Brain pericyte (primary cell): ENCODE measurements around the gene PIP4K2C.

Source experiments
- DNase-seq: peaks from one replicate; pipeline ENCODE4 v3.0.0-alpha.2; 2012; ENCODE audit warnings: low read depth, low spot score

PIP4K2C gene

GRCh38 chr12:57590864-57591781 is at the start of gene PIP4K2C:
Gene PIP4K2C (plus strand): TSS chr12:57591192. CDS start chr12:57591290, 98 bp downstream.
- no peak for DNase-seq

- no peak for DNase-seq
Observed at GRCh38 chr12:57541717-57542116, 49.3 kb upstream of the PIP4K2C start.

DNA sequence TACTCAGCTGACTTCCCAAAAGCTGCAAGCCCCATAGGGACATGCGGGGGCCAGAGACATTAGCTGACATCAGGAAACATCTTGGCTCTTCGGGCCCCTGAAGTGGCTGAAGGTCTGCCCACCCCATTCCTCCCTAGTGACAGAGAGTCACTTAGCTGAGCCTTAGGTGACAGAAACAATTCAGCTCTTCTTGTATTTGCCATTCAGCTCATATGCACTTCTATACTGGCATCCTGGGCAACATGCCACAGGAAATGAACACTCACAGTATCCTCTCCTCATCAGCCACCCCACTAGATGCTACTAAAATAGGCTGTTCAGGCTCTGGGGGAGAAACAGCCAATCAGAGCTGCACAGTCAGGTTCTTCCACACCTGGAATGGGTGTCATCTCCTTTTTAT is 47.4 kb upstream of the PIP4K2C start:
- DNase-seq = no peak

- no peak for DNase-seq
Observed at GRCh38 chr12:57545809-57546437, 45.1 kb upstream of the PIP4K2C start.

DNA sequence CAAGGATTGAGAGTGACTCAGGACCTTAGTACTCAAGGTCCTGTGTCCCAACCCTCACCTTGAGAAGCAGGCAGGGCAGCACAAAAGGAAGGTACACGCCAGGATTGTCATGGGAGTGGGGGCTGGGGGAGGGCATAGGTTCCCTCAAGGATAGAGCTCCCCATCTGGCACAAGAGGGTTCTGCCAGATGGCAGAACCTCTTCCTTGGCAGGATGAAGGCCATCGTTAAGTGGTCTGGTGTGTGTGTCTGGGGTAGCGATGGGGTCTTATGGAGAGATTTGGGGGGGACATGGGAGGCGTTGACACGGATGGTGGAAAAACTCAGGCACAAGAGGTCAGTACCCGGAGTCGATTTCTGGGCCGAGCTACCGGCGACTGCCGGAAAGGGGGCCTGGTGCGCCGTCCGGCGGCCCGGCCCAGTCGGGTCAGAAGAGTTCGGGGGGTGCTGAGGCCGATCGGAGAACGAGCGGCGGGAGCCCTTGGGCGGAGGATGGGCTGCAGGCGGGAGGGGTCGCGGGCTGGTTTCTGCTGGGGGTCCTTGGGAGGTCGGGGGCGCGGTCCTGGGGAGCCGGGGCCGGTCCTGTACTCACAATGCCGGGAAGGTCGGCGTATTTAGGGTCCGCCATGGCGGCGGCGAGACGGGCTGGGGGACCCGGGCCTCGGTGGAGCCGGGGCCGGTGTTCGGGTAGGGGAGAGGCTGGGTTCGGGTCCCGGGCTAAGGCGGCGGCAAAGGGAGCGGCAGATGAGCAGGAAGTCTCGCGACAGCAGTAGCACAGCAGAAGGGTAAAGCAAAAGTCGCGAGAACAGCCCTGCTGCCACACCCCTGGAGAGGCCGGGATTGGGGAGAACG is 44.3 kb upstream of the PIP4K2C start, which contains the start of gene DCTN2:
TSS of gene DCTN2 (minus strand) at position 755 of the 850 bp plus-strand sequence. CDS start at position 626, 129 bp downstream.
- peak; percentile 83 for DNase-seq

DNA sequence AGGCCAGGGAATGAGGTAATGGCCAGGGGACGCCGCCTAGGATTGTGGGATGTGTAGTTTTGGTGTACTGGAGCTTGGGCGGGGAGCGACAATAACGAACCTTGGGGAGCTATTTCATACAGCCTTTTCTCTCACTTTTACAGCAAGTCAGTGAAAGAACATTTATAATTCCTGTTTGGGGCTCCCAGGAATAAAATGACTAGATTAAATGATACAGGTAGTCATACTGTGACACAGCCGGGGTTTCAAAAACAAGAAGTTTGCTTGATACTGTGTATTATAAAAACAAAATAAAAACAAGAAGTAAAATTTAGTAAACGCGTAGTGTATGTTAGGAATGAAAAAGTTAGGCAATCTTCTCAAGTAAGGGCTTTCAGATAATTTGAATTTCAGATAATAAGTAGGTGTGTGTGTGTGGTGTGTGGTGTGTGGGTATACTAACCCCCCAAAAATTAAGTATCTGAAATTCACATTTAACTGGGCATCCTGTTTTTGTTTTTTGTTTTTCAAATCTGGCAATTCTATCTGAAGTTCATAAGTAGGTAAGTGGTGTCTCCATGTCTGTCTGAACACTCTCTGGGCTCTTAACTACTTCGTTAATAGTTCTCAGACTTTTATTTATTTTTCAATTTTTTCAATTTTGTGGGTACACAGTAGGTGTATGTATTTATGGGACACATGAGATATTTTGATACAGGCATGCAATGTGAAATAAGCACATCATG is 43.5 kb upstream of the PIP4K2C start:
- DNase-seq = no peak

DNA sequence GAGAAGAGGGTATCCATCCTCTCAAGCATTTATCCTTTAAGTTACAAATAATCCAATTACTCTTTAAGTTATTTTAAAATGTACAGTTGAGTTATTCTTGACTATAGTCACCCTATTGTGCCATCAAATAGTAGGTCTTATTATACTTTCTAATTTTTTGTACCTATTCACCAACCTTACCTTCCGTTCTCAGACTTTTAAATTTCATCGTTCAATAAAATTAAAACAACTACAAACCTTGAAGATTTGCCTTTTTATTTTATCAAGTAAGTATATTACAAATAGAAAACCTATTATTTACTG is 43.0 kb upstream of the PIP4K2C start:
- no peak for DNase-seq

GRCh38 chr12:57548488-57548887 is 42.5 kb upstream of the PIP4K2C start:
- DNase-seq = no peak

- DNase-seq = no peak
Observed at GRCh38 chr12:57549203-57549908, 41.6 kb upstream of the PIP4K2C start.

DNA sequence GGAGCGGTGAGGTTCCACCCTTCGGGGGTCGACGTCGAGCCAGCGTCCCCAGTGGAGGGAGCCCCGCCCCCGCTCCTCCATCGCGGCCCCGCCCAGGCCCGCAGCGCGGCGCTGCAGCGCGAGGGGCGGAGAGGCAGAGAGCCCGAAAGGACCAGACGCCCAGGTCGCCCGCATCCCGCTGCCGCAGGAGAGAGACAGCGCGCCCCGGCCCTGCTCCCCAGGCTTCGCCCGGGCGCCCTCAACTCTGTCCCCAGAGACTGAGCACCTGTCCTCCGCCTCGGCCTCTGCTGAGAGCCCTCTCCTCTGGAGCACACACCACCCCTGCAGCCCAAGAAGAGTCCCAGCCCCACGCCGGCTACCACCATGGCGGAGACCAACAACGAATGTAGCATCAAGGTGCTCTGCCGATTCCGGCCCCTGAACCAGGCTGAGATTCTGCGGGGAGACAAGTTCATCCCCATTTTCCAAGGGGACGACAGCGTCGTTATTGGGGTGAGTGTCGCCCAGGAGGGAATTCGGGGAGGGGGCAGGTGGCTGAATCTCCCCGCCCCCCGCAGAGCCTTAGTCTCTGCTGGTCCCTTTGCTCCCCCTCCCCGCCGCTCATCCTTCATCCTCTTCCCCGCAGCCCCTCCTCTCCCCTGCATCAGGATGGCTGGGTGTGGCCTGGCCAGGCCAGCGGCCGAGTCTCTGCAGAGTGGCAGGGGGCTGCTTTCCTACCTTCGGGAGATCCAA is 40.9 kb upstream of the PIP4K2C start, which contains the start of gene KIF5A:
TSS of gene KIF5A (plus strand) at position 136 of the 732 bp plus-strand sequence. CDS start at position 364, 228 bp downstream.
- DNase-seq = no peak

- no peak for DNase-seq
Observed at GRCh38 chr12:57550641-57551549, 40.1 kb upstream of the PIP4K2C start.

DNA sequence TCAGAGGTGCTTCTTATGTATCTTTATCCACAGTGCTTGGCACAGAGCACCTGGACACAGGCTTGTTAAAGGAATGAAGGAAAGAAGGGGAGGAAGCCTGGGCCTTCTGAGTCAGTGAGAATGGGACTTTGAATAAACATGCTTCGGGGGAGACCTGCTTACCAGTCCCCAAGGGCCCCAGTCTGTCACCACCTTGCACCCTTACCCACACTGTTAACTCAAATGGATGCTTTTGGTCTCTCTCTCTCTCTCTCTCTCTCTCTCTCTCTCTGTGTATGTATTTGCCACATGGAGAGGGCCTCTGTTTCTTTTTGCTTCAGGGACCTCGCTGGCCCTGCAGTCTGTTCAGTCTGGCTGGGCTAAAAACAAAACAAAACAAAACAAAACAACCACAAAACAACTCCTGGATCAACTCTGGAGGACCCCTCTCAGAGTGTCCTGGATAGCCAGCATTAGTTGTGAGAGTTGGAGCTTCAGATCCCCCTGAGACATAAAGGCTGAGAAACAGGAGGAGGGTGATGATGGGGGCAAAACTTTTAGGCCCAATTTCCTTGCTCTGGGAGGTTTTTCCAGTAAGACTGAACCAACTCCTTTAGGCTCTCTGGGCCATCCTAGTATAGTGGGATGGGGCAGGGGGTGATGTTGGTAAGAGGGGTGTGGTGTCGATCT is 39.2 kb upstream of the PIP4K2C start:
- DNase-seq = no peak

DNA sequence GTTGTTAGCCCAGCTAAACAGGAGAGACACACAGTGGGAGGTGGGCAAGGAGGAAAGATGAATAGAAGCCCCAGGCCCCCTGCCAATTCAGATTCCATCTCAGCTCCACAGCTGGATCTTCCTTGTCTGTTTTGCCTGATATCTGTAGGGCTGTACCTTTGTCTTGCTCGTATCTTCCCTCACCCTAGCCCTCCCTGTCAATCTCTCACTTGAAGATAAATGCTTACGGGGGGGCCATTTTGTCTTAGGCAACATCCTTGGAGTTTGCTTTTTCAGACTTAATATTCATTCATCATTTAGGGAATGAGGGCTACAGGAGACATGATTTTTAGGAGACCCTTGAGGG is 38.7 kb upstream of the PIP4K2C start:
- DNase-seq = no peak

DNA sequence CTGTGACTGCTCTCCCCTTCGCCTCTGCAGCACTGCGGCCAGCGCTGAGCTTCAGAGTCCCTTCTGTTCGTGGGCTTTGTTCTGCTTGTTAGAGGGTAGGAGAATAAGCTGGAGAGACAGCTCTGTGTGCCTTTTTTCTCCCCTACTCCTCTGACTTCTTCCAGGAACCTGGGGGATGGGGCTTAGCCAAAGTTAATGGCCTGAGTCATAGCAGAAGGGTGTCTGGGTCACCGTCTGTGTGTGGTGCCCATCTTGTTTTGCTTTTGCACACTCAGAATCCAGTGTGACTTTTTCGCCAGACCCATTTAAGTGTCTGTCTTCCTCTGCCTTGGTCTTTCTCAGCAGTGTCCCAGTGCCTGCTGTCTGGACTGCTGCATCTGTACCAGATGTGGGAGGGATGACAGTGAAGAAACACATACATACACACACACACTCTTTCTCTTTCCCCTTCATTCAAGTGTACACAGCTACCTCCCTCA is 38.1 kb upstream of the PIP4K2C start:
- no peak for DNase-seq

GRCh38 chr12:57553343-57554202 is 37.4 kb upstream of the PIP4K2C start:
- no peak for DNase-seq

DNA sequence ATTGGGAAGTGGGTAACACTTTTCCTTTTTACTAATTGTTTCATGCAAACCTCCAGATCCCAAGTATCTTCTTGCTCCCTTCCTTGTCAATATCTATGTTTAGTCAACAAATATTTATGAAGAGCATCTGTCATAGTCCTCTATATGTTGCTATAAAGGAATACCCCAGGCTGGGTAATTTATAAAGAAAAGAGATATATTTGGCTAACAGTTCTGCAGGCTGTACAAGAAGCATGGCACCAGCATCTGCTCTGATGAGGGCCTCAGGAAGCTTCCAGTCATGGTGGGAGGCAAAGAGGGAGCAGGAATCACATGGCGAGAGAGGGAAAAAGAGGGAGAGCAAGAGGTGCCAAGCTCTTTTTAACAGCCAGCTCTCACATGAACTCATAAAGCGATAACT is 36.5 kb upstream of the PIP4K2C start:
- DNase-seq = no peak

DNA sequence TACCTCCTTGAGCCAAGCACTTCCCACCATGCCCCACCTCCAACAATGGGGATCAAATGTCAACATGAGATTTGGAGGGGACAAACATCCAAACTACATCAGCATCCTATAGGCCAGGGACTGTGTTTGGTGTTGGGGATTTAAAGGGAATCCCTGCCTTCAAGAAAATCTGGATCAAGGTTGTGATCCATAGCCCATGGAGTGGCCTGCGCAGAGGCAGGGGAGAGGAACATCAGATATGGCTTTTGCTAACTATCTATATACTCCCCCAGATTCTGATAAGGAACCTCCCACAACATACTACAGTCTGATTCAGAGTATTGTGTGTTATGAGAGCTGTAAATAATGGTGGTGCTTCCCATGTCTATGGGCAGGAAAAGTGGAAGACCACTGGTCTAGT is 36.1 kb upstream of the PIP4K2C start:
- no peak for DNase-seq
